HEK293 (cell line): Measurements from ENCODE around the gene CDK14.

Experiments used
- ATF2 ChIP-seq: fragments of 450-650 bp; formaldehyde crosslinking; IDR thresholded peaks from 2 replicates; pipeline ENCODE4 v1.5.1; 2016; ENCODE audit warnings: missing biosample characterization, missing genetic modification characterization, low read depth
- GFI1B ChIP-seq: fragments of 450-650 bp; formaldehyde crosslinking; IDR thresholded peaks from 2 replicates; pipeline ENCODE4 v1.5.1; 2016; ENCODE audit warnings: missing biosample characterization, missing genetic modification characterization
- KLF1 ChIP-seq: fragments of 450-650 bp; formaldehyde crosslinking; IDR thresholded peaks from 2 replicates; pipeline ENCODE4 v1.5.1; 2016; ENCODE audit warnings: missing biosample characterization, missing genetic modification characterization
- KLF10 ChIP-seq: fragments of 450-650 bp; IDR thresholded peaks from 2 replicates; pipeline ENCODE4 v1.5.1; 2018; ENCODE audit warnings: missing biosample characterization, mild to moderate bottlenecking, missing genetic modification characterization
- YY1 ChIP-seq: fragments of 450-650 bp; formaldehyde crosslinking; IDR thresholded peaks from 2 replicates; pipeline ENCODE4 v1.5.1; 2018; ENCODE audit warnings: missing biosample characterization, missing genetic modification characterization
- ZNF121 ChIP-seq: fragments of 450-650 bp; formaldehyde crosslinking; IDR thresholded peaks from 2 replicates; pipeline ENCODE4 v1.5.1; 2016; ENCODE audit warnings: missing biosample characterization, missing genetic modification characterization
- ZNF2 ChIP-seq: fragments of 450-650 bp; formaldehyde crosslinking; IDR thresholded peaks from 2 replicates; pipeline ENCODE4 v1.5.1; 2016; ENCODE audit warnings: missing biosample characterization, missing genetic modification characterization
- ZNF211 ChIP-seq: fragments of 450-650 bp; formaldehyde crosslinking; IDR thresholded peaks from 2 replicates; pipeline ENCODE4 v1.5.1; 2016; ENCODE audit warnings: low read depth, missing biosample characterization, missing genetic modification characterization
- ZNF221 ChIP-seq: fragments of 450-650 bp; formaldehyde crosslinking; IDR thresholded peaks from 2 replicates; pipeline ENCODE4 v1.5.1; 2017; ENCODE audit warnings: missing biosample characterization, missing genetic modification characterization, borderline replicate concordance
- ZNF629 ChIP-seq: fragments of 450-650 bp; formaldehyde crosslinking; IDR thresholded peaks from 2 replicates; pipeline ENCODE4 v1.5.1; 2017; ENCODE audit warnings: missing biosample characterization, missing genetic modification characterization
- TF ChIP-seq, protein P1 (sequence below): fragments of 450-650 bp; formaldehyde crosslinking; IDR thresholded peaks from 2 replicates; pipeline ENCODE4 v1.5.1; 2016; ENCODE audit warnings: missing biosample characterization, missing genetic modification characterization
- TF ChIP-seq, protein P2 (sequence below): IDR thresholded peaks from 2 replicates; pipeline ENCODE4 v1.6.1; 2011; ENCODE audit warnings: mild to moderate bottlenecking, low read depth, low read length, borderline replicate concordance

GRCh38 chr7:90869335-90869734 is 273.2 kb downstream of the CDK14 start:
- TF ChIP-seq YY1 (no peak), ZNF629 (tag by site-specific recombination) (no peak), KLF10 (tag by site-specific recombination) (no peak), ATF2 (tag by site-specific recombination) (no peak), GFI1B (tag by site-specific recombination) (no peak), ZNF221 (no peak), ZNF2 (tag by site-specific recombination) (no peak), ZNF121 (tag by site-specific recombination) (no peak), KLF1 (tag by site-specific recombination) (no peak), ZNF211 (tag by site-specific recombination) (no peak)
- TF ChIP-seq, protein P1, sequence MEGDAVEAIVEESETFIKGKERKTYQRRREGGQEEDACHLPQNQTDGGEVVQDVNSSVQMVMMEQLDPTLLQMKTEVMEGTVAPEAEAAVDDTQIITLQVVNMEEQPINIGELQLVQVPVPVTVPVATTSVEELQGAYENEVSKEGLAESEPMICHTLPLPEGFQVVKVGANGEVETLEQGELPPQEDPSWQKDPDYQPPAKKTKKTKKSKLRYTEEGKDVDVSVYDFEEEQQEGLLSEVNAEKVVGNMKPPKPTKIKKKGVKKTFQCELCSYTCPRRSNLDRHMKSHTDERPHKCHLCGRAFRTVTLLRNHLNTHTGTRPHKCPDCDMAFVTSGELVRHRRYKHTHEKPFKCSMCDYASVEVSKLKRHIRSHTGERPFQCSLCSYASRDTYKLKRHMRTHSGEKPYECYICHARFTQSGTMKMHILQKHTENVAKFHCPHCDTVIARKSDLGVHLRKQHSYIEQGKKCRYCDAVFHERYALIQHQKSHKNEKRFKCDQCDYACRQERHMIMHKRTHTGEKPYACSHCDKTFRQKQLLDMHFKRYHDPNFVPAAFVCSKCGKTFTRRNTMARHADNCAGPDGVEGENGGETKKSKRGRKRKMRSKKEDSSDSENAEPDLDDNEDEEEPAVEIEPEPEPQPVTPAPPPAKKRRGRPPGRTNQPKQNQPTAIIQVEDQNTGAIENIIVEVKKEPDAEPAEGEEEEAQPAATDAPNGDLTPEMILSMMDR = no peak
- TF ChIP-seq, protein P2, sequence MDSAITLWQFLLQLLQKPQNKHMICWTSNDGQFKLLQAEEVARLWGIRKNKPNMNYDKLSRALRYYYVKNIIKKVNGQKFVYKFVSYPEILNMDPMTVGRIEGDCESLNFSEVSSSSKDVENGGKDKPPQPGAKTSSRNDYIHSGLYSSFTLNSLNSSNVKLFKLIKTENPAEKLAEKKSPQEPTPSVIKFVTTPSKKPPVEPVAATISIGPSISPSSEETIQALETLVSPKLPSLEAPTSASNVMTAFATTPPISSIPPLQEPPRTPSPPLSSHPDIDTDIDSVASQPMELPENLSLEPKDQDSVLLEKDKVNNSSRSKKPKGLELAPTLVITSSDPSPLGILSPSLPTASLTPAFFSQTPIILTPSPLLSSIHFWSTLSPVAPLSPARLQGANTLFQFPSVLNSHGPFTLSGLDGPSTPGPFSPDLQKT = no peak
